Left lobe of liver (tissue), 2 donors: ENCODE results near the gene SLC26A9. TPM values are rescaled to one million over a fixed set of nuclear protein-coding genes. Genes with fewer than 3 reads are reported as not detected.

Experiments used
- ATAC-seq: fragments of 200-7000 bp; cut with Tn5 transposase; one replicate; pipeline ENCODE4 v1.9.1; 2020; ENCODE audit warnings: mild to moderate bottlenecking, moderate library complexity
- DNase-seq: peaks from one replicate; pipeline ENCODE4 v3.0.0-alpha.2; 2020; ENCODE audit warnings: low spot score
- total RNA-seq: library from RNA; stranded (reverse); gene quantifications from one replicate; pipeline ENCODE4 v1.2.1, GENCODE V29; 2021
- donor health status: DM: no; HTN: no; CAD: no; lungs with moderate emphysema.
- donor health status: DM: no; HTN: yes; CAD: no.

Gene SLC26A9
- total RNA-seq, 1 donor from 2014 or later, result 0.05 TPM

DNA sequence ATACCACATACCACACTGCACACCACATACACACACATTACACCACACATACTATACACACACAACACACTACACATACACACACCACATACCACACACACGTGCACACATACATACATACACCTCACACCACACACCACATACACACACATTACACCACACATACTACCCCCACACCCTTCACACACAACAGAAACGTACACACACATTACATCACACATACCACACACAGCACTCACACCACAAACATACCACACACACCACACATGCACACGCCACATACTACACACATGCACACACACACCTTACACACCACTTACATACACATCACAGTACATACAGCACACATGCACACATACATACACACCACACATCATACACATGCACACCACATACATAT lies 31.5 kb upstream of the SLC26A9 start:
- ATAC-seq (no peak), DNase-seq (no peak)

DNA sequence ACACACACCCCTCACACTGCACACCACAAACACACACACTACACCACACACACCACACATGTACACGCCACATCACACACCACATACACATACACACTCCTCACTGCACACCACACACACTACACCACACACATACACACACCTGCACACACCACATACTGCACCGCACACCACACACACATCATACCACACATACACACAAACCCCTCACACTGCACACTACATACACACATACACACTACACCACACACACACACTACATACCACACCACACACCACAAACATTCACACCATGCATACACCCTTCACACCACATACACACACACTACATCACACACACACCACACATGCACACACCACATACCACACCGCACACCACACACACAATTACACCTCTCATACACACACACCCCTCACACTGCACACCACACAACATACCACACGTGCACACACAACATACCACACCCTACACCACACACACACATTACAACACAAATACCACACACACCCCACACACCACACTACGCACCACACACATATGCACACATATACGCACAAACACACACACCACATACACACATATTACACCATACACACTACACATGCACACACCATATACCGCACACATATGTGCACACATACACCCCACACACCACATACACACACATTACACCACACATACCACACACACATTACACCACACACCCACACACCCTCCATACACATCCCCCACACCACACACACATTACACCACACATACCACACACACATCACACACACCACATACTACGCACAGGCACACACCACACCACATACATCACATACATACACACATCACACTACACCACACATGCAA lies 30.3 kb upstream of the SLC26A9 start:
- ATAC-seq (no peak), DNase-seq (no peak)

- no peak for DNase-seq
- no peak for ATAC-seq
Observed at GRCh38 chr1:205972491-205973168, 29.4 kb upstream of the SLC26A9 start.

DNA sequence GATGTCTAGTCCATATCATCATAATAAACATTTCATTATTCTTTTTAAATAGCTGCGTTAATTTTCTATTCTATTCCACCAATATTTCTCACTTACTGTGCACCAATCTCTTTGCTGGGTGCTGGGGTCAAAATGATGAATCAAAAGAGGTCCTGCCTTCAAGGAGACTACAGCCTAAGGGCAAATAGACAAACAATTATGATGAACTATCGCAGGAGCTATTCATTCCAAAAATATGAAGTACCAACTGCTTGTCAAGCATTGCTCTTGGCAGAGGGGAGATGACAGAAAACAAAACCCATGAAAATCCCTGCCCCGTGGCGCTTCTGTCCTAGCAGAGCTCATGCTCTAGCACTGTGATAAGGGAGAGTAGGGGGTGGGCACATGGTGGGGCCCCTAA lies 28.8 kb upstream of the SLC26A9 start:
- DNase-seq (no peak), ATAC-seq (no peak)

GRCh38 chr1:205971082-205971481 lies 27.8 kb upstream of the SLC26A9 start:
- no peak for DNase-seq
- ATAC-seq, result no peak

- ATAC-seq, result no peak
- DNase-seq, result no peak
Observed at GRCh38 chr1:205970486-205970885, 27.2 kb upstream of the SLC26A9 start.

- ATAC-seq (no peak), DNase-seq (no peak)
Observed at GRCh38 chr1:205969229-205969628, 26.0 kb upstream of the SLC26A9 start.

DNA sequence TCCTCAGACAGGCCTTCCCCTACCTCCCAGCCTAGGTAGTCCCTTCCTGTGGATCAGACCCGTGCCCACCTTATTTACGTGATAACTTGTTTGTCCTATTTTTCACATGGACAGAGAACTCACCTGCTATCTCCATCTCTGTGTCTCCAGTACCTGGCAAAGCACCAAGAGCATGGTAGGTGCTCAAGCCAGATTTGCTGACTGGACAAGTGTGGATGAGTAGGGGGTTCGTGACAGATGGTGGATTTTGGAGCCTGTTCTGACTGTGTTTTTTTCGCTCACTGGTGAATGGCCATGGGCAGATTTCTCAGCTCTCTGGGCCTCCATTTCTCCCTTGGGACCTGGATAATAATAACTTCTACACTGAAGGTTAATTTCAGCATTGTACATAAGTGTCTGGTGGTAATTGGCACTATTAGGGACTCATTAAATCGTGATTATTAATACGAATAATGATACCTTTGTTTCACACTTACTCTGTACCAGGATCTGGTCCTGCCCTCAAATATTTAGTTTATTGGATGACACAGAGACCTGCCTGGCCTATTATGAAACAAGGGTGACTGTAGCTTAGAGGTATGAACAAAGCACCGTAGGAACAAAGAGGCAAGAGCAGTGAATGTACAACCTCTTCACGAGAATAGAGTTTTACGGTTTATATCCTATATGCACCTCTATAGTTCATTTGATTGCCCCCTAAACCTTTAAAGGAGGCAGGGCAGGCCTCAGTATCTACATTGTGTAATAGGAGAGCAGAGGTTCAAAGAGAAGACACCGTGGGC lies 24.5 kb upstream of the SLC26A9 start:
- DNase-seq, result no peak

DNA sequence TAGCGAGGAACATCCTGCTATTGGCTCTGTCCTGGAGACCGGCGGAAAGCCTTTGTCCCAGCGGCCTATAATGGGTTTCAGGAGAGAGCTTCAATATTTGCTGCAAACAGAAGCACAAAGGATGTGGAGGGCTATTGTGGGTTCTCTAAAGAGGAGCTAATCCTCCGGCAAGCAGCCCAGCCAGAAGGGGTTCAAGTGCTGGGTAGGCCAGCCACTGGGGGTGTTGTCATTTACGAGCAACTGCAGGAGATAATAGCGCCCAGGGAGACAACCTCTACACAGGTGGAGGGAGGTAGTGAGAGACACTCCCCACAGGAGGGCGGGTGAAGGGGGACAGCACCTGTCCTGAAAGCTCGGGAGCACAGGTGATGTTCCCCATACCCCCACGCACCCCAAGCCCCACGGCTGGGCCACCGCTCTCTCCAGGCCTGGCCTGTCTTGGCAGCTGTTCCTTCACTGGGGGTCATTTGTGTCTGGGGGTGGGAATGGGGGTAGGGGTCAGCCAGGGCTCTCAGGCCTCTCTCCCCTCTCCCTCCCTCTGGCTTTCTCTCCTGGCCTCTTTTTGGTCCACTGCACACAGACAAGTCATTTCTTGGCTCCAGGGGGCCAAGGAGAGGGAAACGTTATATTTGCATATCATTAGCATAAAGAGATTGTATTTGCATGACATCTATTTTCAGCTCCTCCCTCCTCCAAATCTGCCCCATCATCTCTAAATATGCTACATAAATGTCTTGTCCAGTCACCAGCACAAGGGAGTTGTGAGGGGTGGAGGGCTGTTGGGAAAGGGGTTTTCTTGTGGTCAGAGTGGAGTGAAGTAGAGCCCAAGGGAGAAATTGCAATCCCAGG lies 22.0 kb upstream of the SLC26A9 start:
- DNase-seq (no peak), ATAC-seq (no peak)

More for the DNA sequence above, 24.5 kb upstream of the SLC26A9 start:
- no peak for ATAC-seq

DNA sequence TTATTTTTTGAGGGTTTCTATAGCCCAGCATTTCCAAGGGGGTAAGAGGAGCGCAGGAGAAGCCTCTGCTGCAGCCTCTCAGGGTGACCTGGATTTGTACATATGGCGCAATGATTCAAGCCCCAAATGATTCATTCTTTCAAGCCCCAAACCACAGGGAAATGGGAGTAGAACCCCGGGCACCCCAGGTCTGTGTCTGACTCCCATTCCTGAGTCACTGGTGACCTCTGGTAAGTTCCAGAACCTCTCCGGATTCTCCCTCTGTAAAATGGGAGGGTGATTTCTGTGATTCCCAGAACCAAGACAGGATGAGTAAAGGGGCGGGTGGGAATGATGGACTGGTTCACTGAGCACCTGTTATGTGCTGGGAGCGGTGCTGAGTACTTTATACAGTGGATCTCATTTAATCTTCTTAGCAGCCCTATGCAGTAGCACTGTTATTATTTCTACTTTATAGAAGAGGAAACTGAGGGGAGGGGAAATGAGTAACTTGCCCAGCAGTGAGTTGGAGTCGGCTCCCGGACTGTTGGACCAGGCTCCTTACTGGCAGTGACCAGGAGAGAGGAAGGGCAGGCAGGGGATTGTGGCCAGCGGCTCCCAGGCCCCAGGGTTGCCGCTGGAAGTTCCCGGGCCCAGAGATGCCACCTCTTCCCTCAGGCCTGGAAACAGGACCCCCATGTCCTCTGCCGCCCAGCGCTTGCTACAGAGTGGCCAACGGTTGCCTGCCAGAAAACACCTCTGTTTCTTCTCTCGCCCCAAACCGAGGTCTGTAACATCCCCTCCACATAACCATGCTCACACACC lies 20.3 kb upstream of the SLC26A9 start:
- DNase-seq (no peak), ATAC-seq (no peak)

GRCh38 chr1:205962821-205963221 lies 19.6 kb upstream of the SLC26A9 start:
- DNase-seq (no peak), ATAC-seq (no peak)

DNA sequence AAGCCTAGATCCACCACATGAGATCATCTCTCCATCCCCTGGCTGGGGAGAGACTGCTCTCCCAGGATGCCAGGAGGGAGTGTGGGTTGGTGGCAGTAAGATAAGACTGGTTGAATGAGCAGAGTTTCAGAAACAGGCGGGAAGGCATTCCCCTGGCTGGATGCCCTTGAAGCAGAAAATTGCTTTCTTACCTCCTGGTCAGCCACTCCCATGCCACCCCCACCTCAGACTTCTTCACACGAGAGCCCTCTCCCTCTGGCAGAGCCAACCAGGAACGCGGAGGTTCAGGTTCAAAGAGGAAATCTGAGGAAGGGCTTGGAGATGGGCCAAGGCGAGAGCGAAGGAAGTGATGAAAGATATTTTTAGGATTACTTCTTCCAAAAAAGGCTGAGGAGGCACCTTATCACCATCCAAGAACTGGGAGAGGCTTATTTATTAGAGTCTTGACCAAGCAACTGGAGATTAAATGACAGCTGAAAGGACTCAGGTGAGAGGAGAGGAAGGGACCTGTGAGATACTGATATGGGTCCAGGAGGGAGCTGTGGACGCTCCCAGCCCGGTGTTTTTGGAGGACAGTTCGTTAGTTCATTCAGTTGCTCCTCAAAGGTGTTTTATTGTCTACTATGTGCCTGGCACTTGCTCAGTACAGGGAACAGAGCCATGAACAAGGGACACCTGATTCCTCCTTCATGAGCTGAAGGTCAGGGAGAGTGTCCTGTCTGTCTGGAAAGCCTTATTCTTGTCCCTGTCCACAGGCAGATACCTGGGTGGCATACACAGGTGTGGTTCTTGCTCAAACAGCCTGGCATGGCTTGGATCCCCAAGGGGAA lies 18.9 kb upstream of the SLC26A9 start:
- ATAC-seq (no peak), DNase-seq (no peak)

- DNase-seq, result no peak
Observed at GRCh38 chr1:205961405-205961804, 18.1 kb upstream of the SLC26A9 start.

DNA sequence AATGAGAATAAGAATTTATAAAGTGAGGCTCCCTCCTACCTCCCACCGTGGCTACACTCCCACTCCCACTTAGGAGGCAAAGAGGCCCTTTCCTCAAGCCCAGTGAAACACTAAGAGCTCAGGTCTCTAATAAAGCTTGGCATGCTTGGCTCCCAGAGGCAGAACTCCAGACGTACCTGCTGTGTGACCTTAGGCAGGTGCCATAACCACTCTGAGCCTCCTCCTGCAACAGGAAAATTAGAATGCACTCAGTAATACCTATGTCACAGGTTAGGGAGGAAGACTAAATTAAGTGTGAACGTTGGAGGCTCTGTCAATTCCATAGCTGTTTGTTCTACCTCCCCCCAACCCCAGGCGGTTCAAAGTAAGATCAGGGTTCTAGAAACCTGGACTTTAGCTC lies 16.5 kb upstream of the SLC26A9 start:
- ATAC-seq, result no peak
- no peak for DNase-seq

More at GRCh38 chr1:205961405-205961804, 18.1 kb upstream of the SLC26A9 start:
- no peak for ATAC-seq

- DNase-seq (no peak), ATAC-seq (no peak)
Observed at GRCh38 chr1:205955499-205955898, 12.2 kb upstream of the SLC26A9 start.

GRCh38 chr1:205954819-205955404 lies 11.7 kb upstream of the SLC26A9 start:
- no peak for DNase-seq
- no peak for ATAC-seq

GRCh38 chr1:205951746-205952145 lies 8.5 kb upstream of the SLC26A9 start:
- no peak for ATAC-seq
- no peak for DNase-seq

DNA sequence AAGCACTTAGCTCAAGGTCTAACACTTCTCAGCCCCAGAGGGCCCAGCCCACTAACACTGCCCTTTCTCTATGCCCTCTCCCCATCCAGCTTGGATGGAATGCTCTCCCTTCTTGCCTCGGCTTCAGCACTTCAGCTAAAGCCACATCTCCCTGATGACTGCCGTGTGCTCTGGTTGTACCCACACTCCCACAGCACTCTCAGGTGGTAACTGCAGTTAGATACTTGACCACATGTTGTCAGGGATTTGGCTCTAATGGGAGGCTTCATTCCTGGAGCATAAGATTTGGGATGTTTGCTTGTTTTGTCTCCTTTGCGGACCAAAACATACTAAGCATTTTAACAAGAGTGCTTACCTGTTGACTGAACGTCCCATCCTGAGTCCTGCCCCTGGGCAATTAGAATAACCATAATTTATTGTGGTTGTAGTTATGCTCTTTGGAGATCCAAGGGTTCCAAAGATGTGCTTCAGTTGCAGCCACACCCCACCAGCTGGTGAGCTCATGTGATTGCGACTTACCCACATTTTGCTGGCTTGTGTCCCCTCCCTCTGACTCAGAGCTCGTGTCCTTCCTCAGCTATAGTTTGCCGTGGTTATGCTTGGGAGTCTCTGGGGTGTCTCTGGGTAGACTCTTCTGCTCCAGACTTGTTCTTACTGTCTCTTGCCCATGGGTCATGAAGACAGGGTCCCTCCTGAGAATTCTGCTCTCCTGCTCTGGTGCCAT lies 7.7 kb upstream of the SLC26A9 start:
- DNase-seq, result no peak

More for the DNA sequence above, 7.7 kb upstream of the SLC26A9 start:
- no peak for ATAC-seq
